ENCODE measurements around the gene ZNF814. TPM values are rescaled to one million over a fixed set of nuclear protein-coding genes. Genes with fewer than 3 reads are reported as not detected.

Gene ZNF814
- total and polyA plus RNA-seq, 4 experiments from 2014 or later: 9.3 to 35.3 (median 26.2) TPM

Other genes with a start within 250 kb of the ZNF814 start
- not detected for gene ZSCAN4, start 220.1 kb downstream of the ZNF814 start, total RNA-seq
- not detected for gene ZSCAN4, start 220.1 kb downstream of the ZNF814 start, polyA plus RNA-seq
- 10 to 100 TPM; 17.7 to 17.9 TPM for gene ZNF551, start 207.1 kb downstream of the ZNF814 start, total RNA-seq
- gene ZNF551, start 207.1 kb downstream of the ZNF814 start, polyA plus RNA-seq: 1 to 10 TPM; 6.8 to 9.5 TPM
- gene ZNF154, start 179.8 kb downstream of the ZNF814 start, total RNA-seq: 1 to 10 TPM; 6.7 to 7.2 TPM
- gene ZNF154, start 179.8 kb downstream of the ZNF814 start, polyA plus RNA-seq: 1 to 10 TPM in 1 of 2 donors, not detected in 1; 2.4 TPM
- 10 to 100 TPM; 32.3 to 33.0 TPM for gene ZNF671, start 161.4 kb downstream of the ZNF814 start, total RNA-seq
- 10 to 100 TPM; 18.1 to 24.0 TPM for gene ZNF671, start 161.4 kb downstream of the ZNF814 start, polyA plus RNA-seq
- 10 to 100 TPM; 38.9 to 40.9 TPM for gene ZNF776, start 142.2 kb downstream of the ZNF814 start, total RNA-seq
- 1 to 10 TPM; 3.3 to 5.7 TPM for gene ZNF776, start 142.2 kb downstream of the ZNF814 start, polyA plus RNA-seq
- gene ZNF586, start 119.4 kb downstream of the ZNF814 start, total RNA-seq: 10 to 100 TPM; 46.4 to 51.7 TPM
- gene ZNF586, start 119.4 kb downstream of the ZNF814 start, polyA plus RNA-seq: 10 to 100 TPM; 15.0 to 23.8 TPM
- gene ZNF552, start 74.1 kb downstream of the ZNF814 start, total RNA-seq: 10 to 100 TPM; 17.9 to 21.0 TPM
- 1 to 10 TPM; 5.5 to 9.3 TPM for gene ZNF552, start 74.1 kb downstream of the ZNF814 start, polyA plus RNA-seq
- gene ZNF587B, start 58.7 kb downstream of the ZNF814 start, total RNA-seq: 10 to 100 TPM; 28.4 to 29.0 TPM
- gene ZNF587B, start 58.7 kb downstream of the ZNF814 start, polyA plus RNA-seq: 1 to 10 TPM in 1 of 2 donors, under 1 TPM in 1; 0.27 to 2.2 TPM
- gene ZNF587, start 39.2 kb downstream of the ZNF814 start, total RNA-seq: 10 to 100 TPM; 58.5 to 62.8 TPM
- 1 to 10 TPM; 2.7 to 7.8 TPM for gene ZNF587, start 39.2 kb downstream of the ZNF814 start, polyA plus RNA-seq
- 10 to 100 TPM; 48.2 to 49.4 TPM for gene ZNF417, start 27.6 kb upstream of the ZNF814 start, total RNA-seq
- gene ZNF417, start 27.6 kb upstream of the ZNF814 start, polyA plus RNA-seq: 1 to 10 TPM in 1 of 2 donors, under 1 TPM in 1; 0.87 to 4.8 TPM
- 1 to 10 TPM; 5.2 to 9.7 TPM for gene ZNF418, start 46.4 kb upstream of the ZNF814 start, total RNA-seq
- 1 to 10 TPM; 1.7 to 4.6 TPM for gene ZNF418, start 46.4 kb upstream of the ZNF814 start, polyA plus RNA-seq
- gene ZNF256, start 58.7 kb upstream of the ZNF814 start, total RNA-seq: 10 to 100 TPM; 12.4 to 13.9 TPM
- 1 to 10 TPM; 5.6 to 6.9 TPM for gene ZNF256, start 58.7 kb upstream of the ZNF814 start, polyA plus RNA-seq
- gene C19orf18, start 85.5 kb upstream of the ZNF814 start, total RNA-seq: 1 to 10 TPM in 1 of 2 experiments, under 1 TPM in 1; 0.76 to 1.2 TPM
- gene C19orf18, start 85.5 kb upstream of the ZNF814 start, polyA plus RNA-seq: under 1 TPM in 1 of 2 donors, not detected in 1; 0.22 TPM
- 10 to 100 TPM; 25.5 to 37.3 TPM for gene ZNF606, start 113.8 kb upstream of the ZNF814 start, total RNA-seq
- 1 to 10 TPM; 2.7 to 7.2 TPM for gene ZNF606, start 113.8 kb upstream of the ZNF814 start, polyA plus RNA-seq
- gene ZSCAN1, start 145.0 kb upstream of the ZNF814 start, total RNA-seq: not detected
- not detected for gene ZSCAN1, start 145.0 kb upstream of the ZNF814 start, polyA plus RNA-seq
- under 1 TPM; 0.41 to 0.47 TPM for gene ZNF135, start 170.2 kb upstream of the ZNF814 start, total RNA-seq
- gene ZNF135, start 170.2 kb upstream of the ZNF814 start, polyA plus RNA-seq: 1 to 10 TPM in 1 of 2 donors, under 1 TPM in 1; 0.44 to 2.0 TPM
- gene ZSCAN18, start 209.2 kb upstream of the ZNF814 start, total RNA-seq: 10 to 100 TPM; 63.2 to 69.1 TPM
- gene ZSCAN18, start 209.2 kb upstream of the ZNF814 start, polyA plus RNA-seq: 10 to 100 TPM; 15.3 to 16.4 TPM